SK-N-SH treated with all-trans-retinoic acid at 6 μM for 48 hours (cell line): Measurements from ENCODE around the gene PTPRF.

Experiments
- ATAC-seq: fragments of 200-7000 bp; cut with Tn5 transposase; 3 replicates; pipeline ENCODE4 v1.9.1; 2020; ENCODE audit warnings: mild to moderate bottlenecking, moderate library complexity
- ARNTL ChIP-seq: fragments of 450-650 bp; formaldehyde crosslinking; IDR thresholded peaks from 2 replicates; pipeline ENCODE4 v1.5.0; 2020; ENCODE audit warnings: low read depth, mild to moderate bottlenecking, moderate library complexity, borderline replicate concordance
- BACH2 ChIP-seq: fragments of 250-450 bp; sonication (Bioruptor Pico); IDR thresholded peaks from 2 replicates; pipeline ENCODE4 v1.9.0; 2021; ENCODE audit warnings: mild to moderate bottlenecking, borderline replicate concordance
- CSDC2 ChIP-seq: fragments of 250-450 bp; sonication (Bioruptor Pico); IDR thresholded peaks from 2 replicates; pipeline ENCODE4 v1.5.0; 2020; ENCODE audit warnings: mild to moderate bottlenecking, moderate library complexity
- ESRRG ChIP-seq: fragments of 250-450 bp; sonication (Bioruptor Pico); IDR thresholded peaks from 2 replicates; pipeline ENCODE4 v1.6.1; 2021; ENCODE audit warnings: mild to moderate bottlenecking
- GLIS3 ChIP-seq: fragments of 250-450 bp; sonication (Bioruptor Pico); IDR thresholded peaks from 2 replicates; pipeline ENCODE4 v1.5.0; 2020; ENCODE audit warnings: mild to moderate bottlenecking, moderate library complexity
- ISL1 ChIP-seq: fragments of 250-450 bp; sonication (Bioruptor Pico); IDR thresholded peaks from 2 replicates; pipeline ENCODE4 v2.1.2; 2022; ENCODE audit warnings: mild to moderate bottlenecking, moderate library complexity
- OSR1 ChIP-seq: fragments of 250-450 bp; sonication (Bioruptor Pico); IDR thresholded peaks from 2 replicates; pipeline ENCODE4 v1.8.0; 2022; ENCODE audit warnings: moderate library complexity, mild to moderate bottlenecking, inconsistent platforms
- PPARA ChIP-seq: fragments of 250-450 bp; sonication (Bioruptor Pico); IDR thresholded peaks from 2 replicates; pipeline ENCODE4 v1.5.0; 2020; ENCODE audit warnings: mild to moderate bottlenecking, borderline replicate concordance
- RARB ChIP-seq: fragments of 250-450 bp; sonication (Bioruptor Pico); IDR thresholded peaks from 2 replicates; pipeline ENCODE4 v1.8.0; 2021; ENCODE audit warnings: mild to moderate bottlenecking, moderate library complexity
- SNAI2 ChIP-seq: fragments of 250-450 bp; sonication (Bioruptor Pico); IDR thresholded peaks from 2 replicates; pipeline ENCODE4 v1.5.0; 2020; ENCODE audit warnings: mild to moderate bottlenecking, moderate library complexity
- TOX ChIP-seq: fragments of 250-450 bp; sonication (Bioruptor Pico); IDR thresholded peaks from 2 replicates; pipeline ENCODE4 v1.8.0; 2021; ENCODE audit warnings: mild to moderate bottlenecking, moderate library complexity, borderline replicate concordance
- ZC3H10 ChIP-seq: fragments of 250-450 bp; sonication (Bioruptor Pico); IDR thresholded peaks from 2 replicates; pipeline ENCODE4 v1.5.1; 2021; ENCODE audit warnings: mild to moderate bottlenecking, moderate library complexity
- ZFP3 ChIP-seq: fragments of 250-450 bp; sonication (Bioruptor Pico); IDR thresholded peaks from 2 replicates; pipeline ENCODE4 v1.5.0; 2020; ENCODE audit warnings: mild to moderate bottlenecking, moderate library complexity
- ZFP30 ChIP-seq: fragments of 450-650 bp; formaldehyde crosslinking; IDR thresholded peaks from 2 replicates; pipeline ENCODE4 v1.5.0; 2022; ENCODE audit warnings: mild to moderate bottlenecking, moderate library complexity
- ZNF565 ChIP-seq: fragments of 450-650 bp; formaldehyde crosslinking; conservative IDR thresholded peaks from 2 replicates; pipeline ENCODE4 v1.5.0; 2020; ENCODE audit warnings: low read depth, mild to moderate bottlenecking, moderate library complexity
- ZNF70 ChIP-seq: fragments of 450-650 bp; formaldehyde crosslinking; IDR thresholded peaks from 2 replicates; pipeline ENCODE4 v1.5.0; 2020; ENCODE audit warnings: mild to moderate bottlenecking, moderate library complexity
- ZNF8 ChIP-seq: fragments of 450-650 bp; formaldehyde crosslinking; IDR thresholded peaks from 2 replicates; pipeline ENCODE4 v1.5.0; 2020; ENCODE audit warnings: mild to moderate bottlenecking, moderate library complexity
- TF ChIP-seq, protein P1 (sequence below): fragments of 250-450 bp; sonication (Bioruptor Pico); IDR thresholded peaks from 2 replicates; pipeline ENCODE4 v1.5.1; 2020; ENCODE audit warnings: low read depth, mild to moderate bottlenecking, moderate library complexity
- TF ChIP-seq, protein P2 (sequence below): fragments of 250-450 bp; sonication (Bioruptor Pico); IDR thresholded peaks from 2 replicates; pipeline ENCODE4 v1.8.0; 2020; ENCODE audit warnings: mild to moderate bottlenecking, moderate library complexity, borderline replicate concordance
- TF ChIP-seq, protein P3 (sequence below): fragments of 250-450 bp; sonication (Bioruptor Pico); IDR thresholded peaks from 2 replicates; pipeline ENCODE4 v1.5.0; 2020; ENCODE audit warnings: mild to moderate bottlenecking, moderate library complexity
- TF ChIP-seq, protein P4 (sequence below): fragments of 250-450 bp; sonication (Bioruptor Pico); IDR thresholded peaks from 2 replicates; pipeline ENCODE4 v1.5.1; 2021; ENCODE audit warnings: mild to moderate bottlenecking, moderate library complexity
- TF ChIP-seq, protein P5 (sequence below): fragments of 250-450 bp; sonication (Bioruptor Pico); IDR thresholded peaks from 2 replicates; pipeline ENCODE4 v1.8.0; 2021; ENCODE audit warnings: low read depth, mild to moderate bottlenecking, moderate library complexity, borderline replicate concordance

PTPRF gene

DNA sequence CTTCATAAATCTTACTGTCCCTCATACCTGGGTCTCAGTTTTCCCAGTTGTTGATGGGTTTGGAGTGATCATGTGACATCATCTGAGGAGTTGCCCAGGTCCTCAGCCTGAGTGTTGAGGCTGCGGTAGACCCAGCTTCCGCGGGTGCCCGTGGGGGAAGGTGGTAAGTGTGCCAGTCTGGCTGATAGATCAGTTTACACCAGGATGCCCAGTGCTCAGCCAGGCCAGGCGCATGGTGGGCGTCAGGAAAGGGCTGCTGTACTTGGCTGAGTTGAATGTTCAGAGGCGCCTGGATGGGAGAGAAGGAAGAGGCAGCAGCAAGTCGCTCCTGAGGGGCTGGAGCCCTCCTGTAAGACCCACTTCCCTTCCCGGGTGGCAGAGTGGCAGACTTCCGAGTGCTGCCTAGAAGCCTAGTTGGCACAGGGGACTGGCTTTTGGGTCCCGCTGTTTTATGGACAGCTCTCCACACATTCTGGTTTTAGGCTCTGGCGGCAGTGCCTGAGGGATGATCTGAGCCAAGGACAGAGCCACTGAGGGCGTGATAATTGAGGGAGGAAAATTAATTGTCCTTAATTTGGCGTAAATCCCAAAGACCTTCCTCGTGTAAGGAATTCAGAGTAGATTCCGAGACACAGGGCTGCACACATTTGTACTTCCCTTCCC, 35.8 kb downstream of the PTPRF start:
- TF ChIP-seq ARNTL (no peak), BACH2 (CRISPR knock-in tag) (no peak), TOX (CRISPR knock-in tag) (no peak), ZFP30 (CRISPR knock-in tag) (no peak), OSR1 (no peak), CSDC2 (no peak), ZFP3 (no peak), ZNF8 (CRISPR knock-in tag) (no peak), ESRRG (CRISPR knock-in tag) (no peak), ZNF565 (CRISPR knock-in tag) (no peak), ISL1 (CRISPR knock-in tag) (no peak)
- TF ChIP-seq, protein P1, sequence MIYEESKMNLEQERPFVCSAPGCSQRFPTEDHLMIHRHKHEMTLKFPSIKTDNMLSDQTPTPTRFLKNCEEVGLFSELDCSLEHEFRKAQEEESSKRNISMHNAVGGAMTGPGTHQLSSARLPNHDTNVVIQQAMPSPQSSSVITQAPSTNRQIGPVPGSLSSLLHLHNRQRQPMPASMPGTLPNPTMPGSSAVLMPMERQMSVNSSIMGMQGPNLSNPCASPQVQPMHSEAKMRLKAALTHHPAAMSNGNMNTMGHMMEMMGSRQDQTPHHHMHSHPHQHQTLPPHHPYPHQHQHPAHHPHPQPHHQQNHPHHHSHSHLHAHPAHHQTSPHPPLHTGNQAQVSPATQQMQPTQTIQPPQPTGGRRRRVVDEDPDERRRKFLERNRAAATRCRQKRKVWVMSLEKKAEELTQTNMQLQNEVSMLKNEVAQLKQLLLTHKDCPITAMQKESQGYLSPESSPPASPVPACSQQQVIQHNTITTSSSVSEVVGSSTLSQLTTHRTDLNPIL, result no peak
- TF ChIP-seq, protein P2, sequence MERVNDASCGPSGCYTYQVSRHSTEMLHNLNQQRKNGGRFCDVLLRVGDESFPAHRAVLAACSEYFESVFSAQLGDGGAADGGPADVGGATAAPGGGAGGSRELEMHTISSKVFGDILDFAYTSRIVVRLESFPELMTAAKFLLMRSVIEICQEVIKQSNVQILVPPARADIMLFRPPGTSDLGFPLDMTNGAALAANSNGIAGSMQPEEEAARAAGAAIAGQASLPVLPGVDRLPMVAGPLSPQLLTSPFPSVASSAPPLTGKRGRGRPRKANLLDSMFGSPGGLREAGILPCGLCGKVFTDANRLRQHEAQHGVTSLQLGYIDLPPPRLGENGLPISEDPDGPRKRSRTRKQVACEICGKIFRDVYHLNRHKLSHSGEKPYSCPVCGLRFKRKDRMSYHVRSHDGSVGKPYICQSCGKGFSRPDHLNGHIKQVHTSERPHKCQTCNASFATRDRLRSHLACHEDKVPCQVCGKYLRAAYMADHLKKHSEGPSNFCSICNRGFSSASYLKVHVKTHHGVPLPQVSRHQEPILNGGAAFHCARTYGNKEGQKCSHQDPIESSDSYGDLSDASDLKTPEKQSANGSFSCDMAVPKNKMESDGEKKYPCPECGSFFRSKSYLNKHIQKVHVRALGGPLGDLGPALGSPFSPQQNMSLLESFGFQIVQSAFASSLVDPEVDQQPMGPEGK (CRISPR knock-in tag), result no peak
- TF ChIP-seq, protein P3, sequence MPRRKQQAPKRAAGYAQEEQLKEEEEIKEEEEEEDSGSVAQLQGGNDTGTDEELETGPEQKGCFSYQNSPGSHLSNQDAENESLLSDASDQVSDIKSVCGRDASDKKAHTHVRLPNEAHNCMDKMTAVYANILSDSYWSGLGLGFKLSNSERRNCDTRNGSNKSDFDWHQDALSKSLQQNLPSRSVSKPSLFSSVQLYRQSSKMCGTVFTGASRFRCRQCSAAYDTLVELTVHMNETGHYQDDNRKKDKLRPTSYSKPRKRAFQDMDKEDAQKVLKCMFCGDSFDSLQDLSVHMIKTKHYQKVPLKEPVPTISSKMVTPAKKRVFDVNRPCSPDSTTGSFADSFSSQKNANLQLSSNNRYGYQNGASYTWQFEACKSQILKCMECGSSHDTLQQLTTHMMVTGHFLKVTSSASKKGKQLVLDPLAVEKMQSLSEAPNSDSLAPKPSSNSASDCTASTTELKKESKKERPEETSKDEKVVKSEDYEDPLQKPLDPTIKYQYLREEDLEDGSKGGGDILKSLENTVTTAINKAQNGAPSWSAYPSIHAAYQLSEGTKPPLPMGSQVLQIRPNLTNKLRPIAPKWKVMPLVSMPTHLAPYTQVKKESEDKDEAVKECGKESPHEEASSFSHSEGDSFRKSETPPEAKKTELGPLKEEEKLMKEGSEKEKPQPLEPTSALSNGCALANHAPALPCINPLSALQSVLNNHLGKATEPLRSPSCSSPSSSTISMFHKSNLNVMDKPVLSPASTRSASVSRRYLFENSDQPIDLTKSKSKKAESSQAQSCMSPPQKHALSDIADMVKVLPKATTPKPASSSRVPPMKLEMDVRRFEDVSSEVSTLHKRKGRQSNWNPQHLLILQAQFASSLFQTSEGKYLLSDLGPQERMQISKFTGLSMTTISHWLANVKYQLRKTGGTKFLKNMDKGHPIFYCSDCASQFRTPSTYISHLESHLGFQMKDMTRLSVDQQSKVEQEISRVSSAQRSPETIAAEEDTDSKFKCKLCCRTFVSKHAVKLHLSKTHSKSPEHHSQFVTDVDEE (CRISPR knock-in tag), result no peak
- TF ChIP-seq, protein P4, sequence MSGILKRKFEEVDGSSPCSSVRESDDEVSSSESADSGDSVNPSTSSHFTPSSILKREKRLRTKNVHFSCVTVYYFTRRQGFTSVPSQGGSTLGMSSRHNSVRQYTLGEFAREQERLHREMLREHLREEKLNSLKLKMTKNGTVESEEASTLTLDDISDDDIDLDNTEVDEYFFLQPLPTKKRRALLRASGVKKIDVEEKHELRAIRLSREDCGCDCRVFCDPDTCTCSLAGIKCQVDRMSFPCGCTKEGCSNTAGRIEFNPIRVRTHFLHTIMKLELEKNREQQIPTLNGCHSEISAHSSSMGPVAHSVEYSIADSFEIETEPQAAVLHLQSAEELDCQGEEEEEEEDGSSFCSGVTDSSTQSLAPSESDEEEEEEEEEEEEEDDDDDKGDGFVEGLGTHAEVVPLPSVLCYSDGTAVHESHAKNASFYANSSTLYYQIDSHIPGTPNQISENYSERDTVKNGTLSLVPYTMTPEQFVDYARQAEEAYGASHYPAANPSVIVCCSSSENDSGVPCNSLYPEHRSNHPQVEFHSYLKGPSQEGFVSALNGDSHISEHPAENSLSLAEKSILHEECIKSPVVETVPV (CRISPR knock-in tag), result no peak
- TF ChIP-seq, protein P5, sequence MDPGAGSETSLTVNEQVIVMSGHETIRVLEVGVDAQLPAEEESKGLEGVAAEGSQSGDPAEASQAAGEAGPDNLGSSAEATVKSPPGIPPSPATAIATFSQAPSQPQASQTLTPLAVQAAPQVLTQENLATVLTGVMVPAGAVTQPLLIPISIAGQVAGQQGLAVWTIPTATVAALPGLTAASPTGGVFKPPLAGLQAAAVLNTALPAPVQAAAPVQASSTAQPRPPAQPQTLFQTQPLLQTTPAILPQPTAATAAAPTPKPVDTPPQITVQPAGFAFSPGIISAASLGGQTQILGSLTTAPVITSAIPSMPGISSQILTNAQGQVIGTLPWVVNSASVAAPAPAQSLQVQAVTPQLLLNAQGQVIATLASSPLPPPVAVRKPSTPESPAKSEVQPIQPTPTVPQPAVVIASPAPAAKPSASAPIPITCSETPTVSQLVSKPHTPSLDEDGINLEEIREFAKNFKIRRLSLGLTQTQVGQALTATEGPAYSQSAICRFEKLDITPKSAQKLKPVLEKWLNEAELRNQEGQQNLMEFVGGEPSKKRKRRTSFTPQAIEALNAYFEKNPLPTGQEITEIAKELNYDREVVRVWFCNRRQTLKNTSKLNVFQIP (CRISPR knock-in tag), result no peak
- no peak for ATAC-seq

DNA sequence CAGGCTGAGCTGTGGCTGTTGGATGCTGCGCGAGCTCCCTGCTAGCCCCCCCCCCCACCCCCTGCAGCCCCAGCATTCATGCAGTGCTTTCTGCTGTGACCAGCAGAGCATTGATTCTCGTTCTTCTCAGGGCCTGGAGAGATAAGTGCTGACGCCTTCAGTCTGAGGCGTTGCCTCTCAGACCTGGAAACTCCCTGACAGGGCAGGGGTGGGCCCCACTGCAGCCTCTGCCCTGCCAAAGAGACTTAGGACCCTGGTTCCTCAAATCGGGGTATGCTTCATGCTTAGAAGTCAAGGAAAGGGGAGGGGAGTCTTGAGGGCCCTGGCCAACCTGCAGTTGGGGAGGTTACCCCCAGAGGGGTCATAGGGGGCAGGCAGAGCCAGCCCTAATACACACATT, 38.5 kb downstream of the PTPRF start:
- no peak for TF ChIP-seq ZC3H10 (CRISPR knock-in tag)
- TF ChIP-seq RARB (CRISPR knock-in tag), result no peak
- TF ChIP-seq ZNF70 (CRISPR knock-in tag), result no peak
- no peak for TF ChIP-seq ZNF8 (CRISPR knock-in tag)
- no peak for TF ChIP-seq ZFP3
- TF ChIP-seq, protein P4 (CRISPR knock-in tag), result no peak
- TF ChIP-seq BACH2 (CRISPR knock-in tag), result no peak
- no peak for TF ChIP-seq ZNF565 (CRISPR knock-in tag)
- TF ChIP-seq PPARA (CRISPR knock-in tag), result no peak
- TF ChIP-seq ESRRG (CRISPR knock-in tag), result no peak
- TF ChIP-seq, protein P5 (CRISPR knock-in tag), result no peak
- no peak for TF ChIP-seq SNAI2
- no peak for TF ChIP-seq ISL1 (CRISPR knock-in tag)
- TF ChIP-seq GLIS3 (CRISPR knock-in tag), result no peak
- TF ChIP-seq, protein P1, result no peak
- TF ChIP-seq, protein P2 (CRISPR knock-in tag), result no peak
- ATAC-seq, result no peak
